CMK (cell line): ENCODE measurements around the gene HES1.

Source experiments
- DNase-seq: peaks from one replicate; pipeline ENCODE4 v3.0.0-alpha.2; 2010; ENCODE audit warnings: low read depth

The HES1 gene

GRCh38 chr3:194167480-194168282 lies 31.7 kb downstream of the HES1 start:
- no peak for DNase-seq

GRCh38 chr3:194168994-194169393 lies 33.0 kb downstream of the HES1 start:
- DNase-seq: no peak

GRCh38 chr3:194169595-194169994 lies 33.6 kb downstream of the HES1 start:
- DNase-seq: no peak

GRCh38 chr3:194170793-194171192 lies 34.8 kb downstream of the HES1 start:
- no peak for DNase-seq

GRCh38 chr3:194174406-194174805 lies 38.5 kb downstream of the HES1 start:
- DNase-seq: no peak

GRCh38 chr3:194174980-194175379 lies 39.0 kb downstream of the HES1 start:
- no peak for DNase-seq

GRCh38 chr3:194176274-194176991 lies 40.5 kb downstream of the HES1 start:
- no peak for DNase-seq

GRCh38 chr3:194177141-194177540 lies 41.2 kb downstream of the HES1 start:
- DNase-seq: no peak

GRCh38 chr3:194178128-194178527 lies 42.2 kb downstream of the HES1 start:
- DNase-seq: no peak

GRCh38 chr3:194178669-194179068 lies 42.7 kb downstream of the HES1 start:
- DNase-seq: no peak

- no peak for DNase-seq
Measured at GRCh38 chr3:194180570-194180969, 44.6 kb downstream of the HES1 start.

GRCh38 chr3:194181612-194182529 lies 45.9 kb downstream of the HES1 start:
- DNase-seq: no peak

GRCh38 chr3:194183271-194183670 lies 47.3 kb downstream of the HES1 start:
- DNase-seq: no peak

- no peak for DNase-seq
Measured at GRCh38 chr3:194184265-194184751, 48.4 kb downstream of the HES1 start.

GRCh38 chr3:194184801-194185200 lies 48.9 kb downstream of the HES1 start:
- DNase-seq: no peak

GRCh38 chr3:194185221-194185620 lies 49.3 kb downstream of the HES1 start:
- DNase-seq: no peak

- DNase-seq: no peak
Measured at GRCh38 chr3:194187233-194187944, 51.4 kb downstream of the HES1 start.
